OCI-M2 (cell line): ENCODE data around the gene LASP1NB.
"Not testable (repeated sequence)": the region's sequence is repeated elsewhere in the genome, so short reads cannot be mapped to it uniquely, and the experiment has no call there.

ENCODE experiments used
- DNase-seq: peaks from one replicate; lab custom pipeline; 2025; ENCODE audit not compliant: unreplicated experiment; lab: John Stamatoyannopoulos, UW

LASP1NB gene

GRCh38 chr17:38916771-38917170, 8.6 kb upstream of the LASP1NB start:
- no peak for DNase-seq

GRCh38 chr17:38917259-38917658, 8.2 kb upstream of the LASP1NB start:
- no peak for DNase-seq

GRCh38 chr17:38918129-38918913, 7.1 kb upstream of the LASP1NB start:
- no peak for DNase-seq

- DNase-seq: no peak
Measured at GRCh38 chr17:38918916-38919315, 6.5 kb upstream of the LASP1NB start.

- DNase-seq: no peak
Measured at GRCh38 chr17:38919316-38920078, 5.9 kb upstream of the LASP1NB start.

- DNase-seq: no peak
Measured at GRCh38 chr17:38920374-38921291, 4.8 kb upstream of the LASP1NB start.

- no peak for DNase-seq
Measured at GRCh38 chr17:38921756-38922411, 3.5 kb upstream of the LASP1NB start.

- no peak for DNase-seq
Measured at GRCh38 chr17:38922538-38923297, 2.7 kb upstream of the LASP1NB start.

- DNase-seq: peak; percentile 31
Measured at GRCh38 chr17:38926293-38927070, 1.1 kb downstream of the LASP1NB start.

GRCh38 chr17:38930782-38931181, 5.4 kb downstream of the LASP1NB start:
- DNase-seq: not testable (repeated sequence)

GRCh38 chr17:38933962-38934361, 8.5 kb downstream of the LASP1NB start:
- not testable (repeated sequence) for DNase-seq

GRCh38 chr17:38939987-38940386, 14.6 kb downstream of the LASP1NB start:
- DNase-seq: no peak

GRCh38 chr17:38940404-38940803, 15.0 kb downstream of the LASP1NB start:
- DNase-seq: no peak

GRCh38 chr17:38942696-38943334, 17.4 kb downstream of the LASP1NB start:
- DNase-seq: no peak

GRCh38 chr17:38943607-38944006, 18.2 kb downstream of the LASP1NB start:
- DNase-seq: no peak

GRCh38 chr17:38947189-38947588, 21.8 kb downstream of the LASP1NB start:
- no peak for DNase-seq

GRCh38 chr17:38953800-38954199, 28.4 kb downstream of the LASP1NB start:
- not testable (repeated sequence) for DNase-seq

GRCh38 chr17:38958326-38958725, 32.9 kb downstream of the LASP1NB start:
- DNase-seq: no peak

- DNase-seq: no peak
Measured at GRCh38 chr17:38958756-38959155, 33.3 kb downstream of the LASP1NB start.
